HepG2 (cell line): ENCODE measurements around the gene ATXN7L2. TPM values are rescaled to one million over a fixed set of nuclear protein-coding genes. Genes with fewer than 3 reads are reported as not detected.
A peak's percentile ranks its signal among the peaks of the same experiment; 100 is the strongest.

ENCODE experiments used
- CENPBD1 ChIP-seq: sonication (generic); formaldehyde crosslinking; IDR thresholded peaks from 2 replicates; pipeline ENCODE4 v1.8.0; 2022; ENCODE audit warnings: missing genetic modification reagents, low read depth, mild to moderate bottlenecking, borderline replicate concordance
- CENPT ChIP-seq: sonication (generic); formaldehyde crosslinking; IDR thresholded peaks from 2 replicates; pipeline ENCODE4 v1.8.0; 2022; ENCODE audit warnings: low read depth, mild to moderate bottlenecking, moderate library complexity, missing genetic modification reagents
- CHD4 ChIP-seq: fragments of 200-600 bp; sonication (generic); IDR thresholded peaks from 2 replicates; pipeline ENCODE4 v1.7.0; 2017; ENCODE audit warnings: mild to moderate bottlenecking, low read length, borderline replicate concordance
- DNMT3B ChIP-seq: conservative IDR thresholded peaks from 2 replicates; pipeline ENCODE4 v1.6.1; 2016; ENCODE audit warnings: missing biosample characterization, control low read depth
- EEA1 ChIP-seq: sonication (generic); formaldehyde crosslinking; IDR thresholded peaks from 2 replicates; pipeline ENCODE4 v1.5.1; 2020; ENCODE audit warnings: mild to moderate bottlenecking, missing genetic modification reagents, borderline replicate concordance
- HOXA9 ChIP-seq: sonication (generic); formaldehyde crosslinking; IDR thresholded peaks from 2 replicates; pipeline ENCODE4 v1.8.1; 2022; ENCODE audit warnings: missing genetic modification reagents, mild to moderate bottlenecking, moderate library complexity, borderline replicate concordance
- KLF16 ChIP-seq, 2 experiments: sonication (generic) in 1 of 2; formaldehyde crosslinking in 1 of 2; IDR thresholded peaks; 2 replicates each; pipeline versions ENCODE4 v1.6.1 to v1.8.0; 2016 to 2023; ENCODE audit warnings: missing genetic modification reagents in 2 of 2, missing compliant biosample characterization in 1 of 2
- MTF2 ChIP-seq: sonication (generic); formaldehyde crosslinking; IDR thresholded peaks from 2 replicates; pipeline ENCODE4 v1.5.0; 2020; ENCODE audit warnings: missing genetic modification reagents, borderline replicate concordance
- RXRB ChIP-seq: IDR thresholded peaks from 2 replicates; pipeline ENCODE4 v1.6.1; 2016; ENCODE audit warnings: borderline replicate concordance, missing genetic modification reagents, missing compliant biosample characterization
- SNAI1 ChIP-seq: sonication (generic); formaldehyde crosslinking; IDR thresholded peaks from 2 replicates; pipeline ENCODE4 v1.5.0; 2020; ENCODE audit warnings: mild to moderate bottlenecking, missing genetic modification reagents, borderline replicate concordance
- SP1 ChIP-seq, 2 experiments: fragments of 450-650 bp in 1 of 2; sonication (generic) in 1 of 2; formaldehyde crosslinking in 1 of 2; IDR thresholded peaks; 2 replicates each; pipeline versions ENCODE4 v1.4.0 to v1.6.1; 2016 to 2020; ENCODE audit warnings: missing genetic modification reagents in 1 of 2
- SRY ChIP-seq: sonication (generic); formaldehyde crosslinking; IDR thresholded peaks from 2 replicates; pipeline ENCODE4 v1.8.0; 2022; ENCODE audit warnings: mild to moderate bottlenecking, missing genetic modification reagents
- TCF7 ChIP-seq: sonication (generic); IDR thresholded peaks from 2 replicates; pipeline ENCODE4 v1.6.1; 2016; ENCODE audit warnings: antibody characterized with exemption, low read depth
- TOPORS ChIP-seq: sonication (generic); formaldehyde crosslinking; IDR thresholded peaks from 2 replicates; pipeline ENCODE4 v1.8.0; 2023; ENCODE audit warnings: mild to moderate bottlenecking, missing genetic modification reagents
- ZBTB42 ChIP-seq: sonication (generic); formaldehyde crosslinking; IDR thresholded peaks from 2 replicates; pipeline ENCODE4 v1.5.0; 2020; ENCODE audit warnings: mild to moderate bottlenecking, missing genetic modification reagents
- ZMAT5 ChIP-seq: sonication (generic); formaldehyde crosslinking; IDR thresholded peaks from 2 replicates; pipeline ENCODE4 v1.5.0; 2020; ENCODE audit warnings: mild to moderate bottlenecking, low read depth, missing genetic modification reagents, borderline replicate concordance
- ZNF670 ChIP-seq: sonication (generic); formaldehyde crosslinking; IDR thresholded peaks from 2 replicates; pipeline ENCODE4 v1.8.0; 2022; ENCODE audit warnings: mild to moderate bottlenecking, missing genetic modification reagents, borderline replicate concordance
- polyA plus RNA-seq, 8 experiments: library from polyadenylated mRNA; depleted of rRNA in 3 of 8; stranded (reverse) in 7 of 8; unstranded in 1 of 8; fragments of >200 nt; fragmentation: Illumina TruSeq in 4 of 8; extraction: Trizol in 4 of 8; gene quantifications; 2 replicates each; pipeline versions ENCODE4 v1.2.1 to v1.2.3, GENCODE V29; 2011 to 2016; ENCODE audit warnings: low read depth in 4 of 8, missing spikeins in 1 of 8, mixed read lengths in 1 of 8; ENCODE audit not compliant: insufficient read depth in 1 of 8
- total RNA-seq, 5 experiments: library from RNA; depleted of rRNA; stranded (reverse); fragments of >200 nt; fragmentation: Illumina TruSeq; extraction: Trizol; gene quantifications; 2 replicates each; pipeline ENCODE4 v1.2.3, GENCODE V29; 2016; ENCODE audit warnings: low read depth in 1 of 5
- TF ChIP-seq, protein P1 (sequence below): sonication (generic); formaldehyde crosslinking; IDR thresholded peaks from 2 replicates; pipeline ENCODE4 v1.8.1; 2023; ENCODE audit warnings: mild to moderate bottlenecking, moderate library complexity, missing genetic modification reagents
- TF ChIP-seq, protein P2 (sequence below): sonication (generic); formaldehyde crosslinking; IDR thresholded peaks from 2 replicates; pipeline ENCODE4 v1.5.0; 2020; ENCODE audit warnings: mild to moderate bottlenecking, missing genetic modification reagents, borderline replicate concordance
- TF ChIP-seq, protein P3 (sequence below): sonication (generic); formaldehyde crosslinking; IDR thresholded peaks from 2 replicates; pipeline ENCODE4 v1.8.1; 2022; ENCODE audit warnings: low read depth, mild to moderate bottlenecking, missing genetic modification reagents

Gene ATXN7L2
- total and polyA plus RNA-seq, 2 of the 13 experiments (the other 11 are each of a cell fraction or from before 2014, with no cell fraction given): 2.7 to 2.8 TPM

- TF ChIP-seq, protein P1, sequence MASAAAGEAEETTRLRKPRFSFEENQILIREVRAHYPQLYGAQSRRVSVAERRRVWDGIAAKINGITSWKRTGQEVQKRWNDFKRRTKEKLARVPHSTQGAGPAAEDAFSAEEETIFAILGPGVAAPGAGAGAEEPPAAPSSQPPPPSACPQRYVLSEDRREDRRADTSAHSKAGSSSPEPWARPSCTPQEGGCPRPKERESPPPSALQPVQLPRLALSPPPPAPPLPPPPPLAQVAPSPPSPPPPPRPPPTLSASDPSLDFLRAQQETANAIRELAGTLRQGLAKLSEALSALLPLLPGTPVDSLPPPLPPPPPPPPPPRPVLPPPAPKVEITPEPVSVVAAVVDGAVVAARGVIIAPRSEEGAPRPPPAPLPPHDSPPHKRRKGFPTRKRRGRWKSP (CRISPR knock-in tag): peak; percentile 81; the same call in 1 of the 2 replicates
- TF ChIP-seq CENPT (CRISPR knock-in tag) (0 out of 2 replicates have a peak, but pooled peaks have one; percentile 73), CHD4 (no peak), DNMT3B (CRISPR knock-in tag) (no peak), ZNF670 (CRISPR knock-in tag) (no peak), SRY (CRISPR knock-in tag) (no peak), MTF2 (CRISPR knock-in tag) (0 out of 2 replicates have a peak, but pooled peaks have one; percentile 63), RXRB (CRISPR knock-in tag) (0 out of 2 replicates have a peak, but pooled peaks have one; percentile 34), SNAI1 (CRISPR knock-in tag) (no peak), TOPORS (CRISPR knock-in tag) (no peak), EEA1 (CRISPR knock-in tag) (no peak), KLF16 (CRISPR knock-in tag; IDR thresholded peaks at IDR 0.05) (peak in 1 of 2 experiments; percentile 60; a peak in 1 of 4 replicates), ZMAT5 (no peak), ZBTB42 (peak; percentile 53; the same call in 1 of the 2 replicates), TCF7 (no peak), SP1 (IDR thresholded peaks at IDR 0.05) (no peak), SP1 (CRISPR knock-in tag; IDR thresholded peaks at IDR 0.05) (peak; percentile 65; the same call in 1 of the 2 replicates), CENPBD1 (CRISPR knock-in tag) (0 out of 2 replicates have a peak, but pooled peaks have one; percentile 47), HOXA9 (0 out of 2 replicates have a peak, but pooled peaks have one; percentile 44)
- TF ChIP-seq, protein P2, sequence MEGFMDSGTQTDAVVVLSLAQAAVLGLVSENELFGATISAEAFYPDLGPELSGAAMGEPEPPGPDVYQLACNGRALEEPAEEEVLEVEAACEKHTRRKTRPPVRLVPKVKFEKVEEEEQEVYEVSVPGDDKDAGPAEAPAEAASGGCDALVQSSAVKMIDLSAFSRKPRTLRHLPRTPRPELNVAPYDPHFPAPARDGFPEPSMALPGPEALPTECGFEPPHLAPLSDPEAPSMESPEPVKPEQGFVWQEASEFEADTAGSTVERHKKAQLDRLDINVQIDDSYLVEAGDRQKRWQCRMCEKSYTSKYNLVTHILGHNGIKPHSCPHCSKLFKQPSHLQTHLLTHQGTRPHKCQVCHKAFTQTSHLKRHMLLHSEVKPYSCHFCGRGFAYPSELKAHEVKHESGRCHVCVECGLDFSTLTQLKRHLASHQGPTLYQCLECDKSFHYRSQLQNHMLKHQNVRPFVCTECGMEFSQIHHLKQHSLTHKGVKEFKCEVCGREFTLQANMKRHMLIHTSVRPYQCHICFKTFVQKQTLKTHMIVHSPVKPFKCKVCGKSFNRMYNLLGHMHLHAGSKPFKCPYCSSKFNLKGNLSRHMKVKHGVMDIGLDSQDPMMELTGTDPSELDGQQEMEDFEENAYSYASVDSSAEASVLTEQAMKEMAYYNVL (CRISPR knock-in tag): 0 out of 2 replicates have a peak, but pooled peaks have one; percentile 22
- TF ChIP-seq, protein P3, sequence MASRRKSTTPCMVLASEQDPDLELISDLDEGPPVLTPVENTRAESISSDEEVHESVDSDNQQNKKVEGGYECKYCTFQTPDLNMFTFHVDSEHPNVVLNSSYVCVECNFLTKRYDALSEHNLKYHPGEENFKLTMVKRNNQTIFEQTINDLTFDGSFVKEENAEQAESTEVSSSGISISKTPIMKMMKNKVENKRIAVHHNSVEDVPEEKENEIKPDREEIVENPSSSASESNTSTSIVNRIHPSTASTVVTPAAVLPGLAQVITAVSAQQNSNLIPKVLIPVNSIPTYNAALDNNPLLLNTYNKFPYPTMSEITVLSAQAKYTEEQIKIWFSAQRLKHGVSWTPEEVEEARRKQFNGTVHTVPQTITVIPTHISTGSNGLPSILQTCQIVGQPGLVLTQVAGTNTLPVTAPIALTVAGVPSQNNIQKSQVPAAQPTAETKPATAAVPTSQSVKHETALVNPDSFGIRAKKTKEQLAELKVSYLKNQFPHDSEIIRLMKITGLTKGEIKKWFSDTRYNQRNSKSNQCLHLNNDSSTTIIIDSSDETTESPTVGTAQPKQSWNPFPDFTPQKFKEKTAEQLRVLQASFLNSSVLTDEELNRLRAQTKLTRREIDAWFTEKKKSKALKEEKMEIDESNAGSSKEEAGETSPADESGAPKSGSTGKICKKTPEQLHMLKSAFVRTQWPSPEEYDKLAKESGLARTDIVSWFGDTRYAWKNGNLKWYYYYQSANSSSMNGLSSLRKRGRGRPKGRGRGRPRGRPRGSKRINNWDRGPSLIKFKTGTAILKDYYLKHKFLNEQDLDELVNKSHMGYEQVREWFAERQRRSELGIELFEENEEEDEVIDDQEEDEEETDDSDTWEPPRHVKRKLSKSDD: peak; percentile 75
These were observed at the start of gene ATXN7L2 (continued) for GRCh38 chr1:109483672-109484518.
